NCI-H82 treated with DMSO at 0.1 percent for 48 hours (cell line): ENCODE measurements around the gene MRC2.
A peak's percentile ranks its signal among the peaks of the same experiment; 100 is the strongest.
"Not testable (repeated sequence)": the region's sequence is repeated elsewhere in the genome, so short reads cannot be mapped to it uniquely, and the experiment has no call there.

ENCODE experiments used
- DNase-seq: peaks from one replicate; lab custom pipeline; 2025; ENCODE audit not compliant: unreplicated experiment; lab: John Stamatoyannopoulos, UW

The MRC2 gene

DNA sequence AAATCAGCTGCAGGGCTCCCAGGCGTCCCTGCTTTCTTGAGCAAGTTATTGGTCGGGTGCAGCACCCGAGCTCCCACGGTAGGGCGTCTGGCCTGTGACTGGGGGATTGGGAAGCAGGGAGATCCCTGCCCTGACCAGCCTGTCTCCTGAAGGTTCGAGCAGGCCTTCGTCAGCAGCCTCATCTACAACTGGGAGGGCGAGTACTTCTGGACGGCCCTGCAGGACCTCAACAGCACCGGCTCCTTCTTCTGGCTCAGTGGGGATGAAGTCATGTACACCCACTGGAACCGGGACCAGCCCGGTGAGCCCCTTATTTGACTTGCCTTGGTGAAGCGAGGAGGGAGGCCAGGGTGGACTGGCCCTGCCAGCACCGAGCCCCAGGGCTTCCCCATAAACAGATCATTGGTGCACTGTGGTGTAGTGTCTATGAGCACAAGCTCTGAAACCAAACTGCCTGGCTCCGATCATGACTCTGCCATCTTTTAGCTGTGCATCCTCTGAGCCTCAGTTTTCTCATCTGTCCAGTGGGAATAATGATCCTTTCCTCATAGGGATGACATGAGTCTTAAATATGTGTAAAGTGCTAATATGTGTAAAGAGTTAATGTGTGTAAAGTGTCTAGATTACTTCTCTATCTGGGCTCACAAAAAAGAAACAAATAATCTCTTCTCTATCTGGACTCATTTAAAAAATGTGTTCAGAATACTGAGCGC, 48.9 kb downstream of the MRC2 start:
- DNase-seq = no peak

DNA sequence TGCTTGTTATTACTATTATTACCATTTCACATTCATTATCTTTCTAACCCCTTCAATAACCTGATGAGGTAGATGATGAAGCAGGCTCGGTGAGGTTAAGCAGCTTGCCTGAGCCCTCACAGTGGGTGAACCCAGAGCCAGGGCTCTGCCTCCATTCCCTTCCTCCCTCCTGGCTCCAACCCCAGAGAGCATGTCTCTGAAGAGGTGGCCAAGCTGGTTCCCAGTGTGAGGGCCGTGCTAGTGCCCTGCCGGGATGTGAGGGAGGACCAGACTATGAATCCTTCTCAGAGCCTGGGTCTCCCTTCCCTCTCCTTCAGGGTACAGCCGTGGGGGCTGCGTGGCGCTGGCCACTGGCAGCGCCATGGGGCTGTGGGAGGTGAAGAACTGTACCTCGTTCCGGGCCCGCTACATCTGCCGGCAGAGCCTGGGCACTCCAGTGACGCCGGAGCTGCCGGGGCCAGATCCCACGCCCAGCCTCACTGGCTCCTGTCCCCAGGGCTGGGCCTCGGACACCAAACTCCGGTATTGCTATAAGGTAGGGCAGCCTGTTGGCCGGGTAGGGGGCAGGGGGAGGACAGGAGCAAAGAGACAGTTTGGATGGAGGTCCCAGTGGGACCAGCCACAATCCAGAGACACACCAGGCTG, 49.6 kb downstream of the MRC2 start:
- DNase-seq = no peak

DNA sequence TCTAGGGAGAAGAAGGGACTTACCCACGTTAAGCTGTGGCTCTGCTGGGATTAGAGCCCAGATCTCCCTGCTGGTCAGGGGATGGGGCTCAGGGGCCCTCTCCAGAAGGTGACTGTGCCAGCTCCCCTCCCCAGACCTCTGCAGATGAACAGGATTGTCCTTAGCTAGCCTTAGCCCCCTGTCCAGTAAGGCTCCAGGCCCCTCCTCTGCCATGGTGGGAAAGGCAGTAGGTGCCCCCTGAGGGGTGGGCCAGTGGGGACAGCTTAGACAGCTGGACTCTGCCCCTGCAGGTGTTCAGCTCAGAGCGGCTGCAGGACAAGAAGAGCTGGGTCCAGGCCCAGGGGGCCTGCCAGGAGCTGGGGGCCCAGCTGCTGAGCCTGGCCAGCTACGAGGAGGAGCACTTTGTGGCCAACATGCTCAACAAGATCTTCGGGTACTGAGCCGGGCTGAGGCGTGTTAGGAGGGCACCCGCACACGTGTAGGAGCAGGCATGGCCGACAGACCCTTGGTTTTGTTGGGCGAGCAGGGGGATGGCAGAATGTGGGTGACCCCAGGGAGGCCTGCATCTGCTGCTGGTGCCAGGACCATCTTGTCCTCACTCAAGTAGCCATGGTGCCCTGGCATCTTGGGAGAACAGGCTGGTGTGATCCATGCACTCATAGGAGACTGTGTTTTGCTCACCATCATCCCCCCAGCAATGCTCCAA, 50.9 kb downstream of the MRC2 start:
- no peak for DNase-seq

DNA sequence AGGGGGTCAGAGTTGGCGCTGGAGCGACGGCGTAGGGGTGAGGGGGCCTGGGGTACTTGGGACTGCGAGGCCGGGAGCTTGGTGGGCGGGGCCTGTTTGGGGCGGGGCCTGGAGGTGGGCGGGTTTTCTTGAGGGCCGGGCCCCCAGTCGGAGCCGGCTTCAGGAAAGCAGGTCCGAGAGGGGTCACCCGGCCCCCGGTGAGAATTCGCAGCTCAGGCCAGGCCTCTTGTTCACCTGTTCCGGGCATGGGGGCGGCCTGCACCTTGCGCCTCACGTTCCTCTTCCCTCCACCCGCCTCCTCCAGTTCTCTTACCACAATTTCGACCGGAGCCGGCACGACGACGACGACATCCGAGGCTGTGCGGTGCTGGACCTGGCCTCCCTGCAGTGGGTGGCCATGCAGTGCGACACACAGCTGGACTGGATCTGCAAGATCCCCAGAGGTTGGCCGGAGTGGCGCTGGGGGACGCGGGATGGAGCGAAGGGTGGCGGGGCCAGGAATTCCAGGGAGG, 52.5 kb downstream of the MRC2 start:
- no peak for DNase-seq

DNA sequence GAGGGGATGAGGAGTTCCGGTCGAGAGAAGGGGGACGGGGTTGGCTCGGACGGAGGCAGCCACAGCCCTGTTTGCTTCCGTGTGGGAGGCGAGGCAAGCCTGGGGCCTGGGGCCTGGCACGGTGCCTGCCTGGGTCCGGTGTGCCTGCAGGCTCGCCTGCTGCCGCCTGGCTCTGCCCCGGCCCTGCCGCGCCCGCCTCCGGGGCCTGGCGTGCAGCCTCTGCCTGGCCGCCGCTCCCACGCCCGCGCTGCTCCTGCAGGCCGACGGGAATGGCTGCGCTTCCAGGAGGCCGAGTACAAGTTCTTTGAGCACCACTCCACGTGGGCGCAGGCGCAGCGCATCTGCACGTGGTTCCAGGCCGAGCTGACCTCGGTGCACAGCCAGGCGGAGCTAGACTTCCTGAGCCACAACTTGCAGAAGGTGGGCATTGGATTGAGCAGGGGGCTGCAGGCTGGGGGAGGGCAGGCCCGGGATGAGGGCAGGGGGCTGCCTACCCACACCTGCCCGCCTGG, 53.1 kb downstream of the MRC2 start:
- DNase-seq = no peak

DNA sequence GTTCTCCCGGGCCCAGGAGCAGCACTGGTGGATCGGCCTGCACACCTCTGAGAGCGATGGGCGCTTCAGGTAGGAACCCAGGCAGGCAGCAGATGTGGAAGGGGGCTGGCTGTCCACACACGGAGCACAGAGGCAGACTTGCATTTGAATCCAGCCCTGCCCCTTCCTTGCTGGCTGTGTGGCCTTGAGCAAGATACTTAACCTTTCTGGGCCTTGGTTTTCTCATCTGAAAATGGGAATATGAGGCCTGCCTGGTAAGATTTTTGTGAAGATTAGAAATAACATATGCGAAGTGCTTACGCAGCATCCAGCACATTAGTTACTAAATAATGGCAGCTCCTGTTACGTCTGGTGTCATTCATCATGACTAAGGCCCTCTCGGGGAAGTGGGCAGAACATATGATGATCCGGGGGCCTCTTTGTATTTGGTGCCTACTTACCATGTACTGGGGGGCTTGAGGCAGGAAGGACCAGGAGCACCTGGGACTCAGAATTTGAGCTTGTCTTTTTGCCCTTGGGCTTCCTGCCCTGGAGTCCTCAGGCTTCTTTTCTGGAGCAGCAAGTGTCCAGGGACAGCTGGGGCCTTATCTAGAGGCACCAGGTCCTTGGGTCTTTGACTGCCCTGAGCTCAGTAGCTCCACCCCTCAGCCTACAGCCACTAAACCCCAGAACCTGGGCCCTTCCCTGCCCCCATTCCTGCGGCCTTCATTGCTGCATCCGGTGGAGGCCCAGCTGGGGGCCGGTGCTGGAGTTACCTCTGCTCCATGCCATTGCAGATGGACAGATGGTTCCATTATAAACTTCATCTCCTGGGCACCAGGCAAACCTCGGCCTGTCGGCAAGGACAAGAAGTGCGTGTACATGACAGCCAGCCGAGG, 53.8 kb downstream of the MRC2 start:
- no peak for DNase-seq

DNA sequence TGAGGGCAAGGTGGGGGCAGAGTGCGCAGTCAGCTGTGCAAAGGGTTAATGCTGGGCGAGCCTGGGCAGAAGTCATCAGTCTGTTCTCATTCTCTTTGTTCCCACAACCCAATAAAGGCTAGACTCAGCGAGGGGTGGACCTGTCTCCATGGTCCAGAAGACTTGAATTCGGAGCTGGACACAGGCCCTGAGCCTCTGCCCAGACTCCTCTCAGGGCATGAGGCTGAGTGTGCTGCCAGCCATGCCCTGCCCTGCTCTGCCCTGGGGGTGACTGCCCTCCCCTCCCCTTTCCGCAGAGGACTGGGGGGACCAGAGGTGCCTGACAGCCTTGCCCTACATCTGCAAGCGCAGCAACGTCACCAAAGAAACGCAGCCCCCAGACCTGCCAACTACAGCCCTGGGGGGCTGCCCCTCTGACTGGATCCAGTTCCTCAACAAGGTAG, 54.5 kb downstream of the MRC2 start:
- DNase-seq = no peak

DNA sequence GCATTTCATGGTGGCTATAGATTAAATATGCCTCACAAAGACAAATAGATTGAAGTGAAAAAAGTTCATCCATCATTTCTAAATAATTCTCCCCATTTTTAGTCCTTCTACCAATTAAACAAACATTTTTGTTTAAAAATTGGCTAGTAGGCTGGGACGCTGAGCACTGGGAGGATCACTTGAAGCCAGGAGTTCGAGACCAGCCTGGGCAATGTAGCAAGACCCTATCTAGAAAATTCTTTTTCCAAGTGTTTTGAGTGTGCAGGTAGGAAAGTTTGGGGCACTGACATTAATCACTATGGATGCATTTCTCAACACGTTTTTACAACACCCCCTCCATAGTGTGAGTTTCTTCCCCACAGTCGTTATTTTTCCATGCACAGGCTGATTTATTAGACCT, 56.7 kb downstream of the MRC2 start:
- no peak for DNase-seq

DNA sequence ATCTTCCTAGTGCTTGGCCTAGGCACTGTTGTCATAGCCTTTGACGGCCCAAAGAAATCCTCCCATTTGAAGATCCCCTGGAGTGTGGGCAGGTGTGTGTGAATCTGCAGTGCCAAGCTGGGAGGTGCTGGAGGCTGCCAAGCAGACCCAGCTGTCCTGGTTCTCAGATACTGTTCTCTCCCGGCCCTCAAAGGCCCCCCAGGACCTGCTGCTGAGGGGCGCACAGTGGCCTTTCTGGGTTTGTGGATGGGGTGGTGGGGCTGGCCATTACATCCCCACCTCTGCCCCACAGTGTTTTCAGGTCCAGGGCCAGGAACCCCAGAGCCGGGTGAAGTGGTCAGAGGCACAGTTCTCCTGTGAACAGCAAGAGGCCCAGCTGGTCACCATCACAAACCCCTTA, 60.5 kb downstream of the MRC2 start:
- no peak for DNase-seq

DNA sequence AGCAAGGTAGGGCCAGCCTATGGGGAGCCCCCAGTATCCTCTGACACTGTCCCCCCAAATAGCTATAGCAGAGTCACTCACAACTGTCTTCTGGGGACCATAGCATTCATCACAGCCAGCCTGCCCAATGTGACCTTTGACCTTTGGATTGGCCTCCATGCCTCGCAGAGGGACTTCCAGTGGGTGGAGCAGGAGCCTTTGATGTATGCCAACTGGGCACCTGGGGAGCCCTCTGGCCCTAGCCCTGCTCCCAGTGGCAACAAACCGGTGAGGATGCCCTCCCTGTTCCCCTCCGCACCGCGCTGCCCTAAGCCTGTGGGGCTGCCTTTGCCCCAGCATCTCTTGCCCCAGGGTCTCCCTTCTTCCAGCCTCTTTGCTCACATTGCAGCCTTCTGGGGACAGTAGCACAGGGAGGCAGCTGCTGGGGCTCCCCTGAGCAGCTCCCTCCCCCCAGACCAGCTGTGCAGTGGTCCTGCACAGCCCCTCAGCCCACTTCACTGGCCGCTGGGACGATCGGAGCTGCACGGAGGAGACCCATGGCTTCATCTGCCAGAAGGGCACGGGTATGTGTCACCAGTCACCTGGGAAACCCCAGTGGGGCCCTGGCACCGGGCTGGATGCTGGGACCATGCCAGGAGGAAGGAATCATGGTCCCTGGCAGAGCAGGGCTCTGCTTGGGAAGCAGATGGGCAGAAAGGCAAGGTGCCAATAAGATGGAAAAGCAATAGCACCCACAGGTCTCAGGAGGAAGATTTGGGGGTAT, 61.1 kb downstream of the MRC2 start:
- no peak for DNase-seq

DNA sequence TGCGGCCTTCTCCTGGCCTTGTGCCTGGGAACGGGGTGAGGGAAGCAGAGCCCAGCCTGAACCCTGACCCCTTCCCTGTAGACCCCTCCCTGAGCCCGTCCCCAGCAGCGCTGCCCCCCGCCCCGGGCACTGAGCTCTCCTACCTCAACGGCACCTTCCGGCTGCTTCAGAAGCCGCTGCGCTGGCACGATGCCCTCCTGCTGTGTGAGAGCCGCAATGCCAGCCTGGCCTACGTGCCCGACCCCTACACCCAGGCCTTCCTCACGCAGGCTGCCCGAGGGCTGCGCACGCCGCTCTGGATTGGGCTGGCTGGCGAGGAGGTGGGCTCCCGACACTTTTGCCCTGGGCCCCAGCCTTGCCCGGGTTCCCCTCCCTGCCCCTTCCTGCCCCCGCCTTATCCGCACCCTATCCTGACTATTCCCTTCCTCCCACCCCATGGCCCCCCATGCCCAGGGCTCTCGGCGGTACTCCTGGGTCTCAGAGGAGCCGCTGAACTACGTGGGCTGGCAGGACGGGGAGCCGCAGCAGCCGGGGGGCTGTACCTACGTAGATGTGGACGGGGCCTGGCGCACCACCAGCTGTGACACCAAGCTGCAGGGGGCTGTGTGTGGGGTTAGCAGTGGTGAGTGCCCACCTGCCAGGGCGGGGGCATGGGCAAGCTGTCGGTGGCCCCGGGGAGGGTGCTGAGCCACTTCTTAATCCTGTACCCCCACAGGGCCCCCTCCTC, 62.1 kb downstream of the MRC2 start:
- DNase-seq = no peak

DNA sequence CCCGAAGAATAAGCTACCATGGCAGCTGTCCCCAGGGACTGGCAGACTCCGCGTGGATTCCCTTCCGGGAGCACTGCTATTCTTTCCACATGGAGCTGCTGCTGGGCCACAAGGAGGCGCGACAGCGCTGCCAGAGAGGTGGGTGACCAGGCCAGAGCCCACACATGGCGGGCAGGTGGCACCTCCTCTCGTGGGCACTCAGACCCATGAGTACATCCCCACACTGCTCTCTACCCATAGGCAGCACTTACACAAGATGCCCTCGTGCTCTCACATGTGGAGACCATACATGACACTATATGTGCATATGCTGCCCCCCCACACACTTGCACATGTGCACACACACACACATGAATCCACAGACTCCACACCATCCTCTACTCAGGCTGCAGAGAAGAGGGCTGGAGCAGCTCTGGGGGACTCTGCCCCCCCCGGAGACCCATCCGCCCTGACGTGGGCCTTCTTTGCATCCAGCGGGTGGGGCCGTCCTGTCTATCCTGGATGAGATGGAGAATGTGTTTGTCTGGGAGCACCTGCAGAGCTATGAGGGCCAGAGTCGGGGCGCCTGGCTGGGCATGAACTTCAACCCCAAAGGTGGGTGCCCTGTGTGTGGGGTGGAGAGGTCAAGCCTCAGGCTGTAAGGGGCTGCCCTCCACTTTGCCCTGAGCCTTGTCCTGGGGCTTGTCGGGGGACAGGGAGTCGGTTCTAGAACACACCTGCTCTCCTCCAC, 62.9 kb downstream of the MRC2 start:
- DNase-seq = no peak

DNA sequence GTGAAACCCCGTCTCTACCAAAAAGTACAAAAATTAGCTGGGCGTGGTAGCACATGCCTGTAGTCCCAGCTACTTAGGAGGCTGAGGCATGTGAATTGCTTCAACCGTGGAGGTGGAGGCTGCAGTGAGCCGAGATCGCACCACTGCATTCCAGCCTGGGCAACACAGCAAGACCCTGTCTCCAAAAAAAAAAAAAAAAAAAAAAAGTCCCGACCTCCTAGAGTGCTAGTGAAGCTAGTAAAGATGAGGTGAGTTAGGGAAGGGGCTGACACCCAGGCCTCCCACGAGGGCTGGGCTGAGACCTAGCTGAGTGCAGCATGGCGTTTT, 64.1 kb downstream of the MRC2 start:
- DNase-seq = not testable (repeated sequence)

DNA sequence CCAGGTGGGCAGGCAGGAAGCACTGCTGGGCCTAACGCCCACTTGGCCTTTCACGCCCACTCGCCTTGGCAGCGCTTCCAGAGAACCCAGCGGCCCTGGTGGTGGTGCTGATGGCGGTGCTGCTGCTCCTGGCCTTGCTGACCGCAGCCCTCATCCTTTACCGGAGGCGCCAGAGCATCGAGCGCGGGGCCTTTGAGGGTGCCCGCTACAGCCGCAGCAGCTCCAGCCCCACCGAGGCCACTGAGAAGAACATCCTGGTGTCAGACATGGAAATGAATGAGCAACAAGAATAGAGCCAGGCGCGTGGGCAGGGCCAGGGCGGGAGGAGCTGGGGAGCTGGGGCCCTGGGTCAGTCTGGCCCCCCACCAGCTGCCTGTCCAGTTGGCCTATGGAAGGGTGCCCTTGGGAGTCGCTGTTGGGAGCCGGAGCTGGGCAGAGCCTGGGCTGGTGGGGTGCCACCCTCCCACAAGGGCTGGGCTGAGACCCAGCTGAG, 64.7 kb downstream of the MRC2 start:
- no peak for DNase-seq

DNA sequence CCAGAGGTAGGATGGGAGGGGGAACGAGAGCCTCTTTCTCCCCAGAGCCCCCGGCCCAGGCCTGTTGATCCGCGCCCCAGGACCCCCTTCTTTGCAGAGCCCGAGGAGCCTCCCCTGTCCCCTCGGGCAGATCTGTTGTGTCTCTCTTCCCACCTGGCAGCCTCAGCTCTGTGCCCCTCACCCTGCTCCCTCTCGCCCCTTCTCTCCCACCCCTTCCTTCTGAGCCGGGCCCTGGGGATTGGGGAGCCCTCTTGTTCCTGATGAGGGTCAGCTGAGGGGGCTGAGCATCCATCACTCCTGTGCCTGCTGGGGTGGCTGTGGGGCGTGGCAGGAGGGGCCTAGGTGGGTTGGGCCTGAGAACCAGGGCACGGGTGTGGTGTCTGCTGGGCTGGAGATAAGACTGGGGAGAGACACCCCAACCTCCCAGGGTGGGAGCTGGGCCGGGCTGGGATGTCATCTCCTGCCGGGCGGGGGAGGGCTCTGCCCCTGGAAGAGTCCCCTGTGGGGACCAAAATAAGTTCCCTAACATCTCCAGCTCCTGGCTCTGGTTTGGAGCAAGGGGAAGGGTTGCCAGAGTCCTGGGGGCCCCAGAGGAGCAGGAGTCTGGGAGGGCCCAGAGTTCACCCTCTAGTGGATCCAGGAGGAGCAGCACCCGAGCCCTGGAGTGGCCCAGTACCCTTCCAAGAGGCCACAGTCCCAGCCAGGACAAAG, 65.4 kb downstream of the MRC2 start:
- no peak for DNase-seq

DNA sequence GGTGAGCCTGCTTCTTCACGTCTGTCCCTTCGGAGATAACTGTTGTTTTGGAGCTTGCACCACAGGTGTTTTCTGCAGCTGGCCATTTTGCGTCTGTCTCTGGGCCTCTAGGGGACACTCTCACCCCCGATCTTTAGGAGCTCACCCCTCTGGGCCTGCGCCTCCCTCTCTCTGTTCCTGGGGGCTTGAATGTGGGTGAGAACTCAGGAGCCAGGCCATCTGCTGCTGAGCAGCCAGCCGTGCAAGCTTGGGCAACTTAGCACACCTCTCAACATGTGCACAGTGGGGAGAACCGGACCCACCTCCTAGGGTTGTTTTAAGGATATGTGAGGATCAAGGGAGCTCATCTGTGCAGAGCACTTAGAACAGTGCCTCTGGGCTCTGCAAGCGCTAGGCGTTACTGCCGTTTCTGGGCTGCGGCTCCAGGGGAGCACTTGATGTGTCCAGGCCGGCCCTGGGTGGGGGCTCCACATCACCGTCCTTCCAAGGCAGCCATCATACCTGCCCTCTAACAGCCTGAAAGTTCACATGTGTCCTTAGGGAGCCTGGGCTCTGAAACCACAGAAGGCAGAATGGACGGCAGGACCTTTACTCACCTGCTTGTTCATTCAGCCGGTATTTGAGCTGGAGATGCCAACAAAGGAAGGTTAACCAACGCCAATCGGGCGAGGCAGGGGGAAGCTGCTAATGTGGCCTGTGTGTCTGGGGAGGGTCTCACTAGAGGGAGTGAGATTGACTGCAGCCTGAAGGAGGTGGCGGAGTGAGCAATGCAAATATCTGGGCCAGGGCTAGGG, 66.3 kb downstream of the MRC2 start:
- DNase-seq = peak; percentile 52

DNA sequence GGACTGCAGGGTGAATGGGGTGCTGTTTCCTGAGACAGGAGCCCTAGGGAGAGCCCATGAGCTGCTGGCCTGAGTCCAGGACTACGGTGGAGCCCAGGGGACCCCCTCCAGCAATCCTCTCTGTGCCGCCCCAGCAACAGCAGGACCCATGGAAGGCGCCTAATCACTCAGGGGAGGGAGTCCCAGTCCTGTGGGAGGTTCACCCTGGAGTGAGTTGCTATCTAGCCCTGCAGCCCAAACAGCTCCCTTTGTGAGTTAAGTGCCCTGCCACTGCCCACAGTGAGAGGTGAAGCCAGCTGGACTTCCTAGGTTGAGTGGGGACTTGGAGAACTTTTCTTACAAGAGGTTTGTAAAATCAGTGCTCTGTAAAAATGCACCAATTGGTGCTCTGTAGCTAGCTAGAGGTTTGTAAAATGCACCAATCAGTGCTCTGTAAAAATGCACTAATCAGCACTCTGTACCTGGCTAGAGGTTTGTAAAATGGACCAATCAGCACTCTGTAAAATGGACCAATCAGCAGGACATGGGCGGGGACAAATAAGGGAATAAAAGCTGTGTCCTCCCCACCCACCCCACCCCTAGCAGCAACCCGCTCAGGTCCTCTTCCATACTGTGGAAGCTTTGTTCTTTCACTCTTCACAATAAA, 67.7 kb downstream of the MRC2 start:
- not testable (repeated sequence) for DNase-seq
